Prostate gland (tissue), 2 donors: Measurements from ENCODE around the gene AFAP1. TPM values are rescaled to one million over a fixed set of nuclear protein-coding genes. Genes with fewer than 3 reads are reported as not detected.

ENCODE experiments used
- DNase-seq: peaks from one replicate; pipeline ENCODE4 v3.0.0-alpha.2; 2019; ENCODE audit warnings: low spot score
- H3K27ac ChIP-seq, 2 donors: fragments of 200-600 bp; sonication (generic); 2 replicates each; pipeline ENCODE4 v1.5.1; 2017 to 2019
- H3K27me3 ChIP-seq: fragments of 200-600 bp; sonication (generic); replicated peaks from 2 replicates; pipeline ENCODE4 v1.5.1; 2019; ENCODE audit not compliant: insufficient read depth
- H3K36me3 ChIP-seq, 2 donors: fragments of 200-600 bp; sonication (generic); 1 replicate in 1 of 2; 2 replicates in 1 of 2; pipeline versions ENCODE4 v1.5.1 to v1.8.1; 2017 to 2019
- H3K4me1 ChIP-seq: fragments of 200-600 bp; sonication (generic); replicated peaks from 2 replicates; pipeline ENCODE4 v1.5.1; 2019
- H3K4me3 ChIP-seq, 2 donors: fragments of 200-600 bp; sonication (generic); 2 replicates each; pipeline ENCODE4 v1.5.1; 2017 to 2019
- H3K9me3 ChIP-seq: fragments of 200-600 bp; sonication (generic); 2 replicates; pipeline ENCODE4 v1.5.1; 2017
- CTCF ChIP-seq, 4 experiments: fragments of 200-600 bp in 2 of 4; fragments of 450-650 bp in 2 of 4; sonication (generic) in 2 of 4; IDR thresholded peaks; 1 replicate in 3 of 4; 2 replicates in 1 of 4; pipeline ENCODE4 v1.5.1; 2016 to 2019; ENCODE audit warnings: antibody characterized with exemption in 4 of 4, mild to moderate bottlenecking in 2 of 4, moderate library complexity in 2 of 4
- POLR2A ChIP-seq: fragments of 450-650 bp; IDR thresholded peaks from one replicate; pipeline ENCODE4 v1.6.1; 2016; ENCODE audit warnings: antibody characterized with exemption, mild to moderate bottlenecking
- POLR2AphosphoS5 ChIP-seq: sonication (generic); formaldehyde crosslinking; IDR thresholded peaks from one replicate; pipeline ENCODE4 v1.6.1; 2017; ENCODE audit warnings: antibody characterized with exemption
- WGBS: methylation state at CpG from one replicate; pipeline ENCODE4 v1.1.5; 2018; 5-methylcytosine and 5-hydroxymethylcytosine counted together
- intact Hi-C: fragments of 100-400 bp; cut with DNase I; formaldehyde crosslinking; loops from one replicate; pipeline ENCODE4 v1.14.2; 2022
- total RNA-seq, 2 donors: library from RNA; depleted of rRNA; stranded (reverse); fragments of >200 nt; gene quantifications; one replicate each; pipeline ENCODE4 v1.1.0, GENCODE V29; 2016

Gene AFAP1
- total RNA-seq, 2 donors from 2014 or later: 17.5 to 19.8 TPM

DNA sequence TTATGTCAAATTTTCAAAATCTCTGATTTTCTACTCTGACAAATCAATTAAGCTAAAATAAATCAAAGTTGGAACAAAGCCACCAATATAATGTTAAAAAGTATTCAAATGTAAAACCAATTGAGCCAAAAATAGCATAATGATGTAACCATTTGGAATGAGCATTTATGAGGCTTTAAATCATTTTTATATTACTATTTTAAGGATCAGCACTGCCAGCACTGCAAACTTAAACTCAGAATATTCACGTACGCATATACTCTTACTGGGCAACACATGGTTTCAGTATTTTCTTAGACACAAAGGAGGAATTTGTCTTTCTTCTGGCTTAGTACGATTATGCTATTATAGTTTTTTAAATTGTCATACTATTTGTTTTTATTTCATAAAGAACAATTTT, 52.2 kb downstream of the AFAP1 start:
- Histone ChIP-seq H3K4me1 (no peaks in the 10 kb centered on the region), H3K4me3 (no peak overlapping the region), H3K27ac (peak overlapping the region in 1 of 2 donors; percentile 31), H3K36me3 (no peaks in the 10 kb centered on the region), H3K9me3 (no peaks in the 10 kb centered on the region), H3K27me3 (no peaks in the 10 kb centered on the region)
- no peak for DNase-seq
- intact Hi-C loops: no loop called here
- 42% methylated on average over 3 of the region's 3 CpGs for WGBS
- TF ChIP-seq CTCF (IDR thresholded peaks at IDR 0.05) (no peak), POLR2AphosphoS5 (peak; percentile 59), POLR2A (no peak)

DNA sequence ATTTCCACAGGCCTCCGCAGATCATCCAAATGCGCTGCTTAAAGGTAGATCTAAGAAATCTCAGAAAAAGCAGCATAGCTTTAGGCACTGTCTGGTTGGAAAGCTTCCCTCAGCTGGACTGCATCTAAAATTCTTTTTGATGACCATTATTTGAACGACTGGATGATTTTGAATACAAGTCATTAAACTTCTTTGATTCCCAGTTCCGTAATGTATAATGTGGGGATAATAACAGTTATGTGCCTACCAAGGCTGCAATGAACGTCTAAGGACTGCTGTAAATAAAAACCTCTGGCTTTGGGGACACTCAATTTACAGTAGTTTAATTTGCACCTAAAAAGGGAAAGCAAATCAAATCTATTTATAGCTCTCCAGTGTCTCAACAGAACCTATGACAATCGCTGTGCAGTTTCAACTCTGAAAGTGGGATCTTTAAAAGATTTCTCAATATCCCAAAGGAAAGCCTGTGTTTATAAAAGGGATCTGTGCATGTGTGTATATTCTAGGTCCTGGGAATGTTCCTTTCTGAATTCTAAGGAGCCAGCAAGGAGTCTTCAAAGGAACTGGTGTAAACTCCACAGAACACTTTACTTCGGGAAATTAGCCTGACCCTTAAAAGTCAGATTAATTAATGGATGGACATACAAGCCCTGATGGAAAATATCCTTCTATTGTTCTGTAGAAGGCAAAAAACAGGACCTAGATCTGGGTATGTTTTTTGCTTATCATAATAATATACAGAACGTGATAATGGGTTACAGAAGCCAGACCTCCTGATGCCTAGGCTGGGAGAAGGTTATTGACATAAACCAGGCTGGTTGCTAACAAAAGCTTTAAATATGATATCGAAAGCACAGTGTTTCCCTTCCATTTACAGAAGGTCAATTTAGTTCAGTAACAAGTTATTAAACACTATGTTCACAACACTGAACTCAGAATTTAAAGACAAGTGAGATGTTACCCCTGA, 53.4 kb downstream of the AFAP1 start:
- Histone ChIP-seq H3K4me3 (no peak overlapping the region), H3K36me3 (no peaks in the 10 kb centered on the region), H3K9me3 (no peaks in the 10 kb centered on the region), H3K27ac (peak overlapping the region; percentile 31 to 52), H3K4me1 (no peaks in the 10 kb centered on the region), H3K27me3 (no peaks in the 10 kb centered on the region)
- no peak for TF ChIP-seq CTCF (IDR thresholded peaks at IDR 0.05)
- no peak for TF ChIP-seq POLR2AphosphoS5
- DNase-seq: no peak
- intact Hi-C loops: no loop called here
- WGBS: 56% methylated on average over 9 of the region's 9 CpGs

DNA sequence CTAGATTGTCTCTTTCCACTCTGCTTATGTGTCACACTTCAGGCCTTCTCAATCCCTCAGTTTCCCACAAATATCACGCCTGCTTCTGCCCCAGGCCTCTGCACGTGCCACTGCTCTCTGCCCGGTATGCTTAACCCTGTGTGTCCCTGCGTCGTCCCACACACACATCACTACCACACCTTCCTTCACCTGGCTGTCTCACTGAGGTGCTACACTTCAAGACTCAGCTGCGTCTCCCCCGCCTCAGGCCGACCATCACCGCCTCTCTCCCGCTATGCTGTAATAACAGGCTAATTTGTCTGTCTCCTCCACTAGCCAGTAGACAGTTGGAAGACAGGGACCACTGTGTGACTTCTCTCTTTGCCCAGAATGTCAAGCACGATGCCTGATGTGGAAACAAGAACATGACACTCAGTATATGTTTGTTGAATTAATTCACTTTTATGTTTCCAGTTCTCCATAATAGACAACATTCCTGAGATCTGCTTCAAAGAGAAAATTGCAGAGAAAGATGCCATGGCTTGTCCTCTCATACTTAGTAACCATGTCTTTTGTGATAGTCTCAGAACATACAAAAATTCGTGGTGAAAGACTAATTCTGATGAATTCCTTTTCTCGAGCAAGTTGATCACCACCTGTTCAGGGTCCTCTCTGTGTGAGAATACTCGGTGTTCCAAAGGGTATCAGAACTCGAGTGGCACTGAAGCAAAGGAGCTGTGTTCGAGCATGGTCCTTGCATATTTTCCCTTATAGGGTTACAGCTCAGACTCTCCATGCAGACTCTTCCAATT, 54.2 kb downstream of the AFAP1 start:
- no peaks in the 10 kb centered on the region for H3K36me3 ChIP-seq
- H3K4me3 ChIP-seq: no peak overlapping the region
- intact Hi-C loops: no loop called here
- no peak for TF ChIP-seq CTCF (IDR thresholded peaks at IDR 0.05)
- no peak for TF ChIP-seq POLR2AphosphoS5
- TF ChIP-seq POLR2A: no peak
- 74% methylated on average over 16 of the region's 16 CpGs for WGBS
- no peaks in the 10 kb centered on the region for H3K27me3 ChIP-seq
- H3K9me3 ChIP-seq: no peaks in the 10 kb centered on the region
- H3K4me1 ChIP-seq: no peaks in the 10 kb centered on the region
- DNase-seq: no peak
- peak overlapping the region; percentile 31 to 52 for H3K27ac ChIP-seq

DNA sequence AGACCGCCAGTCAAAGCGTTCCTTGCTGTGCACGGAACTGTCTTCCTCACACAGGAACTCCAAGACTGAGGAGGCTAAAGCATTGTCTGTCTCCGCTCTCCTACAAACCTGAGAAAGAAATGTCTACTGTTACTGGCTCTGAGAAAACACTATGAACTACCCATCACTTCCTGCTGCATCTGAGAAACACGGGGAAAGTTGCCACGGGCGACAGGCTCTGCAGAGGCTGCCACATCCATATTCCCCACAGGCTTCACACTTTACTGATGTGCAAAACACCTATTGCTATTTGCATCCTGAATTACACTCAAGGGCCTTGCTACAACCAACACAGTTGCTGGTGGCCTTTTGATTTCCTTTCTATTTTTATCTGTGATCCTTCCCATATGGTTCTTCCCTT, 59.0 kb downstream of the AFAP1 start:
- H3K4me3 ChIP-seq: no peak overlapping the region
- H3K4me1 ChIP-seq: no peaks in the 10 kb centered on the region
- 80% methylated on average over 7 of the region's 7 CpGs for WGBS
- no peak overlapping the region for H3K27ac ChIP-seq
- no peak for DNase-seq
- H3K36me3 ChIP-seq: no peaks in the 10 kb centered on the region
- H3K9me3 ChIP-seq: no peaks in the 10 kb centered on the region
- TF ChIP-seq POLR2AphosphoS5 (no peak), POLR2A (no peak)
- H3K27me3 ChIP-seq: no peaks in the 10 kb centered on the region
- intact Hi-C loops: no loop called here

- no peak for DNase-seq
- Histone ChIP-seq H3K4me1 (no peaks in the 10 kb centered on the region), H3K9me3 (no peaks in the 10 kb centered on the region), H3K27me3 (no peaks in the 10 kb centered on the region), H3K27ac (no peak overlapping the region), H3K36me3 (no peaks in the 10 kb centered on the region), H3K4me3 (no peak overlapping the region)
- intact Hi-C loops: no loop called here
- WGBS: 80% methylated on average over 6 of the region's 6 CpGs
- no peak for TF ChIP-seq POLR2AphosphoS5
These were observed 60.5 kb downstream of the AFAP1 start for GRCh38 chr4:7879127-7879526.
